ENCODE data around the gene ST3GAL5.

The ST3GAL5 gene

DNA sequence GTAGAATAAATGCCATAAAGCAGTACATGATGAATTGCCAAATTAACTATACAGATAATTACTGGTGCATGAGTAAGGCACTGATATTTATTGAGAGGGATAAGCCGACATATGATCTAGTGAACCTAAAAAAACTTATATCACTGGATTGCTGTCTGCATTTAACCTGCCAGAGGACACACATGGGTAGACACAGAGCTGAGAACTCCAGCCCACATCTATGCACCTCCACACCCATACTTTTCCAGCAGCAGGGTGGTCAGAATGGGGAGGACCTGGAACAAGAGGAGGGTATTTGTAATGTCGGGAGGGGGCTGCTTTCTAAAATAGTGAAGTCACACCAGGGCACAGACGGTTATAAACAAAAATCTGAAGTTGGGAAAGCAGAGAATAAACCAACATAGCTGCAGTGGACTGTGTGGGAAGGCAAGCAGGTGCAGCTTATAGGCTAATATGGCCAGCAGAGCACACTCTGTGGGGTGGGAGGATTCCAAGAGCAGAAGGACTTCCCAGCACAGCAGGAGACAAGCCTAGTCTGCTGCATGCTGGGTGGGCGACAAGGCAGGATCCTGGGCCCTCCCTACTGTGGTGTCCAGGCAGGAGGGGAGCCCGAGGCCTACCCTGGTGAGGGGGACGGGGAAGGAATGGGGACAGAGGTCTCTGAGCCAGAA lies 17.2 kb downstream of the ST3GAL5 start:
- TF ChIP-seq CTCF (IDR thresholded peaks at IDR 0.05; ENCODE audit: low read depth, low read length, missing control alignments), result no peak

GRCh38 chr2:85868822-85869221 lies 20.0 kb downstream of the ST3GAL5 start:
- TF ChIP-seq CTCF (IDR thresholded peaks at IDR 0.05; ENCODE audit: low read depth, low read length, missing control alignments), result no peak
- no peak overlapping the region for H3K4me3 ChIP-seq (ENCODE audit: low read depth, low read length)

More for the DNA sequence above, 17.2 kb downstream of the ST3GAL5 start:
- DNase-seq (ENCODE audit: low read depth), result no peak
- H3K4me3 ChIP-seq (ENCODE audit: low read depth, low read length), result no peak overlapping the region

DNA sequence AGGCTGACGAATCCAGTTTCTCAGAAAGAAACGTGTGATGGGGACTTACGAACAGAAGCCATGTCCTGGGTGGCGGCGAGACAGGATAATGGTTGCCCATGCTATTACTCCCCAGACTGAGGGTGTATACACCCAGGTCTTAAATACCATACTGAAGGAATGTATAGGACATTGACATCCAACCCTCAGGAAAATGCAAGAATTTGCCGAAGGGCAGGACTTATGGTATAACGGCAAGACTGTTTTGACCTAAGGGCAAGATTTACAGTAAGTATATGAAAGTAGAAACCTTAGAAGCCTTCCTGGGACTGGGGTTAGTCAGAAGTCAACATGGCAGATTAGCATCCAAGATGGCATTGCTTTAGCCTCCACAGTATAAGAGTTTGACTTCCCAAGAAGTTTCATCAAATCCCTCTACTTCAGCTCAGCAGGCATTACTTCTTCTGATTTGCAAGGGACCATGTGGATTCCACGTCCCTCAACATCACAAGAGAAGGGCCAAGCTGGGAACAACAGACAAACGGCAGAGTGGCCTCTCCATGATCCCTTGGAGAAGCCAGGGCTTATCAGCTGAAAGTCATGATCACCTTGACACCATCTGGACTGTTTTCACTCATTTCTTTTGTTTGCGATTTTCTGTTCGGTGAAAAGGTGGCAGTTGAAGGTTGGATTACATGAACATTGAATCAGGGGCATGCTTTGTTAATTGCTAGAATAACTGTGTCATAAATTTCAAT lies 21.1 kb downstream of the ST3GAL5 start:
- H3K4me3 ChIP-seq (ENCODE audit: low read depth, low read length), result no peak overlapping the region
- no peak for TF ChIP-seq CTCF (IDR thresholded peaks at IDR 0.05; ENCODE audit: low read depth, low read length, missing control alignments)
- DNase-seq (ENCODE audit: low read depth), result no peak

More at GRCh38 chr2:85868822-85869221, 20.0 kb downstream of the ST3GAL5 start:
- DNase-seq (ENCODE audit: low read depth), result no peak

DNA sequence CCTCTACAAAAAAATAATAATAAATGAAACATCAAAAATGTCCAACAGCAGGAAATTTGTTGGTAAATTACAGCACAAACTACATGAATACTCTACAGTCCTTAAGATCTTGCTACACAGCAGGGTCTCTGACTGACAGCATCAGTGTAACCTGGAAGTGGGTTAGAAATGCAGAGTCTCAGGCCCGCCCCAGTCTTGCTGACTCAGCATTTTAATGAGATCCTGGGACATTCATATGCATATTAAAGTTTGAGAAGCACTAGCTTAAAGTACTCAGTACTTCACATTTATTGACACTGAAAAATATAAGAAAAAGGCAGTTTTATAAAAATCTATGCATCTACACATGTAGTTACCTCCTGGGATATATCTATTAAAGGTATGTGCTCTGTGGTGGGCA lies 21.7 kb downstream of the ST3GAL5 start:
- H3K4me3 ChIP-seq (ENCODE audit: low read depth, low read length), result no peak overlapping the region
- DNase-seq (ENCODE audit: low read depth), result no peak
- TF ChIP-seq CTCF (IDR thresholded peaks at IDR 0.05; ENCODE audit: low read depth, low read length, missing control alignments), result no peak

- no peak for DNase-seq (ENCODE audit: low read depth)
- no peak overlapping the region for H3K4me3 ChIP-seq (ENCODE audit: low read depth, low read length)
Measured at GRCh38 chr2:85866165-85866659, 22.6 kb downstream of the ST3GAL5 start.

DNA sequence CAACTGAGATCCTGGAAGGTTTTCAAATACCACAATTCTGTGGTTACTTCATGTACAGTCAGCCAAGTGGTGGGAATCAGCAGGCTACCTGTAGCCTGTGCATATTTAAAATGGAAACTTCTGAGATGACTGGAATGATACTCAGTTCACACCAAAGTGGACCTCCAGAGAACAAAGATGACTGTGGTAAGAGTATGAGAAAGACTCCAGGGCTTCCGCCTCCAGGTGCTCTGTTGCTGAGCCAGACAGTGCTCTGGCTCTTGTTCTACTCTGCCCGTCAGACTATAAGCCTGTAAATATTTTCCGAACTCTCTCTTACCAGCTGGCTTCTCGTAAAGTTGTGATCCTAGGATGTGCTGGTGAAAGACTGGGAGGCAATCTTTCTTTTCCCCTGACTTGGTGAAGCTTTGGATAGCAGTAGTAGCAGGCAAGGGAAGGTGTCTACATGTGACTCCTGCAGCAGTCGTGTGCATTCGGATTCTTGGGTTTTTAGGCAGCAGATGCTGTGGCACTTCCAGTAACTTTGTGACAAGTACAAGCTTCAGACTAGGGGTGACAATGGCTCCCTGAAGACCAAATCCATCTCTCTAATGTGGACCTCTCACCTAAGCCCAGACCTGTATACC lies 23.1 kb downstream of the ST3GAL5 start:
- no peak overlapping the region for H3K4me3 ChIP-seq (ENCODE audit: low read depth, low read length)
- TF ChIP-seq CTCF (IDR thresholded peaks at IDR 0.05; ENCODE audit: low read depth, low read length, missing control alignments), result no peak
- no peak for DNase-seq (ENCODE audit: low read depth)

More at GRCh38 chr2:85866165-85866659, 22.6 kb downstream of the ST3GAL5 start:
- TF ChIP-seq CTCF (IDR thresholded peaks at IDR 0.05; ENCODE audit: low read depth, low read length, missing control alignments), result no peak
